Measurements from ENCODE around the gene GNA15.

The GNA15 gene

DNA sequence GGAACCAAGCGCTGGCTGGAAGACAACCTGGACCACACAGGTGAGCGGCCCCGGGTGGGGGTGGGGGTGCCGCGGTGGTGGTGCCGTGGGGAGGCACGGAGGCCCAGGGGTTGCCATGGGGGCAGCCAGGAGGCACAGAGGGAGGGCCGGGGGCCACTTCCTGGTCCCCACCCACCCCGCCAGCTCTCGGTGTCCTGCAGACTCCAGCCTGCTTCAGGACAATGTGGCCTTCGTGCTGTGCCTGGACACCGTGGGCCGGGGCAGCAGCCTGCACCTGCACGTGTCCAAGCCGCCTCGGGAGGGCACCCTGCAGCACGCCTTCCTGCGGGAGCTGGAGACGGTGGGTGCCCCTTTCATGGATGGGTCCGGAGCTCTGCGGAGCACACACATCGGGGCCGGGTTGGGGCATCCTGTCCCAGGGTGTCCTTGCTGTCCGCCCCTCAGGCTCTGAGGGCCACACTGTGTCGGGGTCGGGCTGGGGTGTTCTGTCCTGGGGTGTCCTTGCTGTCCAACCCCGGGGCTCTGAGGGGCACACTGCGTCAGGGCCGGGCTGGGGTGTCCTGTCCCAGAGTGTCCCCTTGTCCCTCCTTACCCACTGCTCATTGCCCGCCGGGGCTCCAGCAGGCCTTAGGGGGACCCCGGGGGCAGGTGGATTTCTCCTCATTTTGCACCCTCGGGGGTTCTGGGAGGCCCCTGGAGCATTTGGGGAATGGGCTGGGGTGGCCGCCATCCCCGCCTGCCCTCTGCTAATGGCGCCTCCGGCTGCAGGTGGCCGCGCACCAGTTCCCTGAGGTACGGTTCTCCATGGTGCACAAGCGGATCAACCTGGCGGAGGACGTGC, 68.2 kb downstream of the GNA15 start:
- Histone ChIP-seq H3K4me1 (ENCODE audit: insufficient read depth, low read length, severe bottlenecking) (no peaks in the 10 kb centered on the region), H3K27me3 (ENCODE audit: insufficient read depth, low read length) (no peaks in the 10 kb centered on the region), H3K36me3 (ENCODE audit: insufficient read depth, low read length) (peaks cover 53% of the 10 kb centered on the region), H3K9ac (ENCODE audit: low read length) (no peak overlapping the region), H3K79me2 (ENCODE audit: insufficient read depth, low read length) (no peaks in the 10 kb centered on the region), H3K9me3 (ENCODE audit: low read length) (no peaks in the 10 kb centered on the region), H3K9me2 (ENCODE audit: low read depth, low read length) (no peaks in the 10 kb centered on the region), H4K20me1 (ENCODE audit: insufficient read depth, low read length) (no peaks in the 10 kb centered on the region), H3K4me3 (ENCODE audit: low read depth, low read length, poor library complexity, severe bottlenecking) (no peak overlapping the region), H3F3A (ENCODE audit: insufficient read depth, low read length) (no peaks in the 10 kb centered on the region), H3K27ac (ENCODE audit: low read depth, low read length, poor library complexity, severe bottlenecking) (no peak overlapping the region), H3K4me2 (ENCODE audit: low read length) (no peak overlapping the region), H2AFZ (ENCODE audit: low read length) (no peak overlapping the region)
- TF ChIP-seq EZH2 (IDR thresholded peaks at IDR 0.05; ENCODE audit: borderline replicate concordance, low read length) = no peak
- TF ChIP-seq, protein P1, sequence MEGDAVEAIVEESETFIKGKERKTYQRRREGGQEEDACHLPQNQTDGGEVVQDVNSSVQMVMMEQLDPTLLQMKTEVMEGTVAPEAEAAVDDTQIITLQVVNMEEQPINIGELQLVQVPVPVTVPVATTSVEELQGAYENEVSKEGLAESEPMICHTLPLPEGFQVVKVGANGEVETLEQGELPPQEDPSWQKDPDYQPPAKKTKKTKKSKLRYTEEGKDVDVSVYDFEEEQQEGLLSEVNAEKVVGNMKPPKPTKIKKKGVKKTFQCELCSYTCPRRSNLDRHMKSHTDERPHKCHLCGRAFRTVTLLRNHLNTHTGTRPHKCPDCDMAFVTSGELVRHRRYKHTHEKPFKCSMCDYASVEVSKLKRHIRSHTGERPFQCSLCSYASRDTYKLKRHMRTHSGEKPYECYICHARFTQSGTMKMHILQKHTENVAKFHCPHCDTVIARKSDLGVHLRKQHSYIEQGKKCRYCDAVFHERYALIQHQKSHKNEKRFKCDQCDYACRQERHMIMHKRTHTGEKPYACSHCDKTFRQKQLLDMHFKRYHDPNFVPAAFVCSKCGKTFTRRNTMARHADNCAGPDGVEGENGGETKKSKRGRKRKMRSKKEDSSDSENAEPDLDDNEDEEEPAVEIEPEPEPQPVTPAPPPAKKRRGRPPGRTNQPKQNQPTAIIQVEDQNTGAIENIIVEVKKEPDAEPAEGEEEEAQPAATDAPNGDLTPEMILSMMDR (IDR thresholded peaks at IDR 0.05; ENCODE audit: low read length) = no peak

DNA sequence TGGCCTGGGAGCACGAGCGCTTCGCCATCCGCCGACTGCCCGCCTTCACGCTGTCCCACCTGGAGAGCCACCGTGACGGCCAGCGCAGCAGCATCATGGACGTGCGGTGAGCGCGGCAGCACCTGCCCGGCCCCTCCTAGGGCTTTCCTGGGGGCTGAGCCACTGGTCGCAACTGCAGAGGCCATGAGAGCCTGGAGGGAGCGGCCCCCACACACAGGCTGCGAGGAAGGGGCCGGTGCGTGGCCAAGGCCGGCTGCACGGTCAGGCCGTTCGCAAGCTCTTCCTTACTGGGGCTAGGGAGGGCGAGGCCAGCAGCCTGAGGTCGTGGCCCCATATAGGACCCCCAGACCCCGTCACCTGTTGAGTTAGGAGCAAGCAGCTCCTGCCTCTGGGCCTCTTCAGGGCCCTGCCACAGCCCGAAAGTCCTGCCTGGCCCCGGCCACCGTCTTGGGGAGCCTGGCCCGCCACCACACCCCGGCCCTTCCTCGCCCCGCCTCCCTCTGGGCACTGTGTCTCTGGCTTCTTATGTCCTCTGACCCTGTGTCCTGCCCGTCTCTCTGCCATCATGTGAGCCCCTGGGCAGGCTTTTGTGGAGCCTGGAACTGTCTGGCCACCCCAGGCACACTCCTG, 68.9 kb downstream of the GNA15 start:
- Histone ChIP-seq H3K4me3 (ENCODE audit: low read depth, low read length, poor library complexity, severe bottlenecking) (no peak overlapping the region), H4K20me1 (ENCODE audit: insufficient read depth, low read length) (no peaks in the 10 kb centered on the region), H3K27me3 (ENCODE audit: insufficient read depth, low read length) (no peaks in the 10 kb centered on the region), H3K79me2 (ENCODE audit: insufficient read depth, low read length) (no peaks in the 10 kb centered on the region), H3K9me2 (ENCODE audit: low read depth, low read length) (no peaks in the 10 kb centered on the region), H2AFZ (ENCODE audit: low read length) (no peak overlapping the region), H3K9ac (ENCODE audit: low read length) (no peak overlapping the region), H3K36me3 (ENCODE audit: insufficient read depth, low read length) (peaks cover 54% of the 10 kb centered on the region), H3K4me1 (ENCODE audit: insufficient read depth, low read length, severe bottlenecking) (no peaks in the 10 kb centered on the region), H3K4me2 (ENCODE audit: low read length) (no peak overlapping the region), H3F3A (ENCODE audit: insufficient read depth, low read length) (no peaks in the 10 kb centered on the region), H3K9me3 (ENCODE audit: low read length) (no peaks in the 10 kb centered on the region), H3K27ac (ENCODE audit: low read depth, low read length, poor library complexity, severe bottlenecking) (no peak overlapping the region)
- no peak for TF ChIP-seq EZH2 (IDR thresholded peaks at IDR 0.05; ENCODE audit: borderline replicate concordance, low read length)
- TF ChIP-seq, protein P1 (IDR thresholded peaks at IDR 0.05; ENCODE audit: low read length) = no peak

DNA sequence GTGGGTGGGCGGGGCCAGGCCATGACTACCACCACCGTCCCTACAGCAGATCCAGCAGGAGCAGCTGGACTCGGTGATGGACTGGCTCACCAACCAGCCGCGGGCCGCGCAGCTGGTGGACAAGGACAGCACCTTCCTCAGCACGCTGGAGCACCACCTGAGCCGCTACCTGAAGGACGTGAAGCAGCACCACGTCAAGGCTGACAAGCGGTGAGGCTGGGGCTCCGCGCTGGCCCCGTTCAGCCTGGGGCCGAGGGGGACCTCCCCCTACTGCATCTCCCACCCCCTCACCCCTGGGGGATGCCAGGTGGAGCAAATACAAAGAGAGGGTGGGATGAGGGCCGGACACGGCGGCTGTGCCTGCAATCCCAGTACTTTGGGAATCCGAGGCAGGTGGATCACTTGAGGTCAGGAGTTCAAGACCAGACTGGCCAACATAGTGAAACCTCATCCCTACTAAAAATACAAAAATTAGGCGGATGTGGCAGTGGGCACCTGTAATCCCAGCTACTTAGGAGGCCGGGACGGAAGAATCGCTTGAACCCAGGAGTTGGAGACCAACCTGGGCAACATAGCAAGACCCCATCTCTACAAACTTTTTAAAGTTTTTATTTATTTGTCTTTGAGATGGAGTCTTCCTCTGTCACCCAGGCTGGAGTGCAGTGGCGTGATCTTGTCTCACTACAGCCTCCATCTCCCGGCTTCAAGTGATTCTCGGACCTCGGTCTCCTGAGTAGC, 70.6 kb downstream of the GNA15 start:
- H3K9me3 ChIP-seq (ENCODE audit: low read length) = no peaks in the 10 kb centered on the region
- H3K9ac ChIP-seq (ENCODE audit: low read length) = no peak overlapping the region
- no peak overlapping the region for H3K4me3 ChIP-seq (ENCODE audit: low read depth, low read length, poor library complexity, severe bottlenecking)
- H3K4me2 ChIP-seq (ENCODE audit: low read length) = no peak overlapping the region
- TF ChIP-seq, protein P1 (IDR thresholded peaks at IDR 0.05; ENCODE audit: low read length) = no peak
- TF ChIP-seq EZH2 (IDR thresholded peaks at IDR 0.05; ENCODE audit: borderline replicate concordance, low read length) = no peak
- no peaks in the 10 kb centered on the region for H3K4me1 ChIP-seq (ENCODE audit: insufficient read depth, low read length, severe bottlenecking)
- no peaks in the 10 kb centered on the region for H3K27me3 ChIP-seq (ENCODE audit: insufficient read depth, low read length)
- H3F3A ChIP-seq (ENCODE audit: insufficient read depth, low read length) = no peaks in the 10 kb centered on the region
- no peaks in the 10 kb centered on the region for H3K9me2 ChIP-seq (ENCODE audit: low read depth, low read length)
- no peak overlapping the region for H3K27ac ChIP-seq (ENCODE audit: low read depth, low read length, poor library complexity, severe bottlenecking)
- no peak overlapping the region for H2AFZ ChIP-seq (ENCODE audit: low read length)
- peaks cover 46% of the 10 kb centered on the region for H3K36me3 ChIP-seq (ENCODE audit: insufficient read depth, low read length)
- H3K79me2 ChIP-seq (ENCODE audit: insufficient read depth, low read length) = no peaks in the 10 kb centered on the region
- H4K20me1 ChIP-seq (ENCODE audit: insufficient read depth, low read length) = no peaks in the 10 kb centered on the region
